DLD1 (cell line): ENCODE results near the gene RHBDF1.
"Not testable (repeated sequence)": the region's sequence is repeated elsewhere in the genome, so short reads cannot be mapped to it uniquely, and the experiment has no call there.

ENCODE experiments used
- in situ Hi-C: cut with HindIII; loops from 2 replicates; pipeline ENCODE4 v1.10.0; 2017; ENCODE audit warnings: low sequenced_read_pairs

RHBDF1 gene

DNA sequence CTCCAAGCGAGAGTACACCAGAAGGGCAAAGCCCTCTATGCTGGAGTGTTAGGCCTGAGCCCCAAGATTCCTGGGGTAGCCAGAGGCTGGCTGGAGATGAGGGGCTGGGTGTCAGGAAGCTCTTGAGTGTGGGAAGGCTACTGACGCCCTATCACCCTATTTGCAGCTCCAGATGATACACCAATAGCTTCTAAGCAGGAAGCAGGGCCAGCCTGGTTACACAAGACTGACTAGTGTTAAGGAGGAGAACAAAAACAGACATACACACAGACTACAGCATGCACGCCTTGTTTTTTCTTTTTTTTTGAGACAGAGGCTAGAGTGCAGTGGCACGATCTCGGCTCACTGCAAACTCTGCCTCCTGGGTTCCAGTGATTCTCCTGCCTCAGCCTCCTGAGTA, 34.9 kb downstream of the RHBDF1 start:
- in situ Hi-C loops, result no loop called here

DNA sequence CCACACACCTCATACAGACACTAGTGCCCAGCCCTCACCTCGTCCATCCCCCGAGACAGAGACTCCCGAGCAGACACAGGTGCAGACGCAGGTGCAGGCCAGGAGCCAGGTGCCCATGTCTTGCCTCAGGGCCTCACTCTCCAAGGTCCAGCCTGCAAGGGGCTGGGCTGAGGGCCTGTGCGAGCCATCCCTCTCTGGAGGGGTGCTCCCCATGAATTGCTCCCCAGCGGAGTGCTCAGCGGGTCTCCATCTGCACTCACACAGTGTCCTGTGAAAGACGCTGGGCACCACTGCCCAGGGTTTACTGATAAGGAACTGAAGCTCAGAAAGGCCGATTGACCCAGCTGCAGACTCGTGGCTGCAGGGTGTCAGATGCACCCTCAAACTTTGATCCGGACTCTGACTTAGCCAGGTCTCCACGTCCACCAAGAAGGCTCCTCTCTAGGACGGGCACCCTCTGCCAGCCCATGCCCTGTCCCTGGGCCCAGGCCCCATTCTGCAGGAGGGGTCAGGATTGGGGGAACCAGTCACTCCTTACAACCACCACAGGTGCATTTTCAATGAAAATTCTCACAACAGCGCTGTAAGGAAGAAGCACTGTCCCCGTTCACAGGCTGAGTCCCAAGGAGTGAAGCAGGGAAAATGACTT, 36.0 kb downstream of the RHBDF1 start:
- in situ Hi-C loops, result no loop called here

DNA sequence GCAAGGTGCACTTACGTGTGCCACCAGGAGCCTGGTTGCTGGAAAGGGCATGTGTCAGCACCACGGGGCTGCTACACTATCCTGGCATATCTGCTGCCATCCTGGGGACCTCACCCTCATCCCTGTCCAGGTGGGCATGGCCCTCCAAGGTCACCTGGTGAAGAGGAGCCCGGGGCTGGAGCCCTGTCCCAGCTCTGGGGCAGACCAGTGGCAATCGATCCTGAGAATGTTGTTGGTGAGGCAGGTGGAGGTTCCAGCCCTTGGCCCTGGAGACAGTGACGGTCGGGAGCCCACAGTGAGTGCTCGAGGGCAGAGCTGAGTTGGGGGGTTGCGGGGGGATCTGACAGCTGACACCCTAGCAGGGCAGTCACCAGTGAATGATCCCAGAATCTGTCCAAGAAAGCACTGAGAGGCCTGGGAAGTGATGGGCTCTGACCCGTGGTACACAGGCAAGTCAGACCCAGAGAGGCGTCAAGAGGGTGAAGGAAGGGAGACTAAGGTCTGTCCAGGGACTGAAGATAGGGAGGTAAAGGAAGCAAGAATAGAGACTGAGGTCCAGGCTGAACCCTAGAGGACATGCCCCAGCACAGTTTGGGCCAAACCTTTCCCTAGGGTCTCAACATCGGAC, 36.6 kb downstream of the RHBDF1 start:
- in situ Hi-C loops, result no loop called here

DNA sequence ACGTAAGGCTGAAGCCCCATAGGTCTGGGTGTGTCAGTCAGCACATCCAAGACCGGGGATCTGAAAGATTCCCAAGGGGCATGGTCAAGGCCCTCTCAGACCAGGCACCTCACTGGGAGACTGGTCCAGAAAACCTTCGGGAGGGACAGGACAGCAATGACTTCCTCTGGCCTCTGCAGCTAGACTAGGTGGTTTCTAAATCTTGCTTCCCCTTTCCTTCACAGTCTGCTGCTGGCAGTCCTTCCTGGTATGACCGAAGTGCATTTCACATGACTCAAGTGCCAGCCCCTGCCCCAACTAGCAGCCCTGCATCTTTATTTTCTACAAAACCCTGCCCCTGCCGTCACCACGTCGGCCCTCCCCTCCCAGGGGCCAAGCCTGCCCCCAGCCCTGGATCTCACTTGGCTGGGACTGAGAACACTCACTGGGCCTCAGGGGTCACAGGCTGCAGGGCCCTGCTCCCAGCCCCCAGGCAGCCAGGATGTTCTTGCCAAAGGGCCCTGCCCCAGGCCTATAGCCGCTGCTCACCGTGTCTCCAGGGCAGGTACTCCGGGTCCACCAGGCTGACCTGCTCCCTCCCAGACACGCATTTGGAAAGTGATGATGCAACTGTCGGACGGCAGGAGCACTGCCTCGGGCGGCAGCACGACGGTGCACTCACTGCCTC, 37.3 kb downstream of the RHBDF1 start:
- in situ Hi-C loops, result no loop called here

DNA sequence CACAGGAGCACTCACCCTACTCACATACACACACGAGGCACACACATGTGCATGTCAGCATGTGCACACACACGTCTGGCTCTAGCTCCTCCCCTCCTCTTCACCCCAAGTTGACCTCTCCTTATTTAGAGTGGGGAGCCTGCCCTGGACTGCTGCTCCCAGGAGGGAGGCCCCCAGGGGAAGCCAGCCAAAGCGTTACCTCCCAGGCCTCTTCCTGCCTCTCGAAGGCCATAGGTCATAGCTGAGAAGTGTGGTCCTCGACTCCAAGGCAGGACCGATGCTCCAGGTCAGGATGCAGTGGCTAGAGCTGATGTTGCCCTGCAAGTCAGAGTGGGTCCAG, 37.8 kb downstream of the RHBDF1 start:
- in situ Hi-C loops, result no loop called here

DNA sequence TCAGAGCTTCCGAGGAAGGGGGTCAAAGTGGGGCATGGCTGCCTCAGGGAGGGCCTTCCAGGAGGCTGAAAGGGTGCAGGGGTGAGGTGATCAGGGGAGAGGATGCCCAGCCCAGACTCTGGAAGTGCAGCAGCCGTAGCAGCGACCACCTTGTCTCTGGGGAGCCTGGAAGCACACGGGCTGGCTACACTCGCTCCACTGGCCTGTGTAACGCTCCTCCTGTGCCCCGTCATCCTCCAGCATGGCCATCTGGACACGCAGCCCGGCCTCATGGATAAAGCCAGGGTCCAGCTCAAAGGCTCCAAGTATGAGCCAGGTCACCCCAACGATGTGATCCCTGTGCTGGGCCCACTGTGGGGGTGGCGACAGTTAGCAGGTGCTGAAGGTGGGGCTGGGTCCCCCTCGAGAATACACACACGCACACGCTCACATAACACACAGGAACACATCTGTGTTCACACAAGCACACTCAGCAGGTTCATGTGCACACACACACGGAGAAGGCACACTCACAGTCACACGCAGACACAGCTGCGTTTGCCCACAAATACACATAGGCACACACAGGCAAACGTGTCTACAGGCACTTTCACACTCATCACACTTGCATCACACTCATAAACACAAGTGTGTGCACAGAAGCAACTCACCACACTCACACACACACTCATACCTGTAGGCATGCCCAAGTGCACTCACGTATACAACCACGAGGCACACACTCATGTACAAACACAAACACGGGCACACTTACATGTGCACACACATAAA, 38.4 kb downstream of the RHBDF1 start:
- in situ Hi-C loops, result no loop called here

DNA sequence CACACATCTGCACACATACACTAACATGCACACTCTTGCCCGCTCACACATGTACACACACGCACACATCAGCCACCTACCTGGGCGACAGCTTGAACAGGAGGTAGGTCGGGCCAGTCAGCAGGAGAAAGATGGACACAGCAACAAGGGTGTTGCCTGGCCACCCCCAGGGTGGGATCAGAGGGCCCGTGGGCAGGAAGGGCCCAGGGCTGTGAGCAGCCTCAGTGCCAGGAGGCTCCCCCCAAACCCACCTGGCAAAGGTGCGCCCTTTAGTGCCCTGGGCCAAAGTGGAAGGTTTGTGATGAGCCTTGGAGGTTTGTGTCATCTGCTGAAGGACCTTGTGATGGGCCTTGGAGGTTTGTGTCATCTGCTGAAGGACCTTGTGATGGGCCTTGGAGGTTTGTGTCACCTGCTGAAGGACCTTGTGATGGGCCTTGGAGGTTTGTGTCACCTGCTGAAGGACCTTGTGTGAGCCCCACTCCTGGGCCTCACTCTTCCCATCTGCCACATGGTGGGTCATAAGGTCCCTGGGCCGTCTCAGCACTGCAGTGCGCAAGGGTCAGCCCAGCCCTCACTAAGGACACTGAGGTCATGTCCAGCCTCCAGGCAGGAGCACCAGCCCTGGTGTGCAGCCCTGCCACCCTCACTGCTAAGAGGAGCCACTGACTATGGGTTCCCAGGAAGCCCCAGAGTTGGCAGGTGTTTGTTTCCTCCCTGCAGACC, 39.1 kb downstream of the RHBDF1 start:
- in situ Hi-C loops, result not testable (repeated sequence)

DNA sequence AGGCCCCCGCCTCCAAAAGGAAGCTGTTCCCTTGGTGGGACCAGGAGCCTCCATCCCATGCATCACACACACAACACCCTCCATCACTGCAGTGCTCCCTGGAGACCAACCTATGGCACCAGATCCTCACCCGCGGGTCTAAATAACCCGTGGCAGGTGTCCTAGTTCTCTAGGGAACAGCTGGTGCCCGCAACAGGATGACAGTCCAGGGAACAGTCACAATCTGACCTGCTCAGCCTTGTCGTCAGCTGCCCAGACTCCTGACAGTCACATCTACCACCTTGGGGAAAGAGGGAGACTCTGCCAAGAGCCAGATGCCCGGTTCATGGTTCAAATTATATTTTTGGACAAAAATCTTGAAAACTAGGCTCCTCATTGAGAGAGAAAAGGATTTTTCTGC, 41.8 kb downstream of the RHBDF1 start:
- in situ Hi-C loops, result not testable (repeated sequence)

DNA sequence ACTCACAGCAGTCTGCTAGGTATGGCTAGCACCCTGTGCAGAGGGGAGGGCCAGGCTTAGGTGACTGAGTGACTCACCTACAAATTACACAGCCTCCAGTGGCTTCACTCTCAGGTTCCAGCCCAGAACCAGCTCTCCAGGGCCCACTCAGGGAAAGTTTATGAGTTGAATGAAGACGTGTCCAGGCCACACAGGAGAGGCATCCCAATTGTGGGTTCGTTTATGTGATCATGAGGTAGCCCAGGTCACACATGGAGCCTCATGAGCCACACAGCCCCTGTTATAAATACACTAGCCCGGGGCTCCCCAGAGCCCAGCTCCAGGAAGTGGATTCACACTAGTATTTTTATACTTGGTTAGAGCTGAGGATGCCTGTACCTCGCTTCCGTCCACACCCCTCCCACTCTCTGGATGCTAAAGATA, 46.5 kb downstream of the RHBDF1 start:
- in situ Hi-C loops, result not testable (repeated sequence)

DNA sequence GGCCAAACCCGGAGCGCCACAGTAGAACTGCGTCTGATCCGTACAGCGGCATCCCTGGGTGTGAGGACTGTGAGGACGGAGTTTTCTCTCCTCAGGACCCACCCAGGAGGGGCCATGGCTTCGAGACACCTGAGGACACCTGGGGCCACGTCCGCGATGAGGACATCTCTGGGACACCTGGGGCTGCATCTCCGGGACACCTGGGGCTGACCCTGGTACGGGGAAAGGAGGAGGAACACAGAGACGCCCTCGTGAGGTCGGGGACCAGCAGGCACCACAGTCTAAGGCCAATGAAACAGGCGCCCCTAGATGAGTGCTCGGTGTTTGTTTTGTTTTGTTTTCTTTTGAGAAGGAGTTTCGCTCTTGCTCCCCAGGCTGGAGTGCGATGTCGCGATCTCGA, 48.3 kb downstream of the RHBDF1 start:
- in situ Hi-C loops, result not testable (repeated sequence)

DNA sequence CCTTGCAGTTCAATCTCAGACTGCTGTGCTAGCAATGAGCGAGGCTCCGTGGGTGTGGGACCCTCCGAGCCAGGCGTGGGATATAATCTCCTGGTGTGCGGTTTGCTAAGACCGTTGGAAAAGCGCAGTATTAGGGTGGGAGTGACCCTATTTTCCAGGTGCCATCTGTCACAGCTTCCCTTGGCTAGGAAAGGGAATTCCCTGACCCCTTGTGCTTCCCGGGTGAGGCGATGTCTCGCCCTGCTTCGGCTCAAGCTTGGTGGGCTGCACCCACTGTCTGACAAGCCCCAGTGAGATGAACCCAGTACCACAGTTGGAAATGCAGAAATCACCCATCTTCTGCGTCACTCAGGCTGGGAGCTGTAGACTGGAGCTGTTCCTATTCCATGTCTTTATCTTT, 51.5 kb downstream of the RHBDF1 start:
- in situ Hi-C loops, result not testable (repeated sequence)

DNA sequence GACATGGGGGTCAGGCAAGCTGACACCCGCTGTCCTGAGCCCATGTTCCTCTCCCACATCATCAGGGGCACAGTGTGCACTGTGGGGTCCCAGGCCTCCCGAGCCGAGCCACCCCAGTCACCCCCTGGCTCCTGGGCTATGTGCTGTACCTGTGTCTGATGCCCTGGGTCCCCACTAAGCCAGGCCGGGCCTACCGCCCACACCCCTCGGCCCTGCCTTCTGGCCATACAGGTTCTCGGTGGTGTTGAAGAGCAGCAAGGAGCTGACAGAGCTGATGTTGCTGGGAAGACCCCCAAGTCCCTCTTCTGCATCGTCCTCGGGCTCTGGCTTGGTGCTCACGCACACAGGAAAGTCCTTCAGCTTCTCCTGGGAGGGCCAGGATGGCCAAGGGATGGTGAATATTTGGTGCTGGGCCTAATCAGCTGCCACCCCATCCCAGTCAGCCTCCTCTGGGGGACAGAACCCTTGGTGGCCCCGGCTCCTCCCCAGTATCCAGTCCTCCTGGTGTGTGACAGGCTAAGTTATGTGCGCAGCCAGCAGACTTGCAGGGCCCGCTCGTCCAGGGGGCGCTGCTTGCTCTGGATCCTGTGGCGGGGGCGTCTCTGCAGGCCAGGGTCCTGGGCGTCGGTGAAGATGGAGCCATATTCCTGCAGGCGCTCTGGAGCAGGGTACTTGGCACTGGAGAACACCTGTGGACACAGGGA, 55.2 kb downstream of the RHBDF1 start:
- in situ Hi-C loops, result not testable (repeated sequence)

DNA sequence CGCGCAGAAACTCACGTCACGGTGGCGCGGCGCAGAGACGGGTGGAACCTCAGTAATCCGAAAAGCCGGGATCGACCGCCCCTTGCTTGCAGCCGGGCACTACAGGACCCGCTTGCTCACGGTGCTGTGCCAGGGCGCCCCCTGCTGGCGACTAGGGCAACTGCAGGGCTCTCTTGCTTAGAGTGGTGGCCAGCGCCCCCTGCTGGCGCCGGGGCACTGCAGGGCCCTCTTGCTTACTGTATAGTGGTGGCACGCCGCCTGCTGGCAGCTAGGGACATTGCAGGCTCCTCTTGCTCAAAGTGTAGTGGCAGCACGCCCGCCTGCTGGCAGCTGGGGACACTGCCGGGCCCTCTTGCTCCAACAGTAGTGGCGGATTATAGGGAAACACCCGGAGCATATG, 61.7 kb downstream of the RHBDF1 start:
- in situ Hi-C loops, result not testable (repeated sequence)

DNA sequence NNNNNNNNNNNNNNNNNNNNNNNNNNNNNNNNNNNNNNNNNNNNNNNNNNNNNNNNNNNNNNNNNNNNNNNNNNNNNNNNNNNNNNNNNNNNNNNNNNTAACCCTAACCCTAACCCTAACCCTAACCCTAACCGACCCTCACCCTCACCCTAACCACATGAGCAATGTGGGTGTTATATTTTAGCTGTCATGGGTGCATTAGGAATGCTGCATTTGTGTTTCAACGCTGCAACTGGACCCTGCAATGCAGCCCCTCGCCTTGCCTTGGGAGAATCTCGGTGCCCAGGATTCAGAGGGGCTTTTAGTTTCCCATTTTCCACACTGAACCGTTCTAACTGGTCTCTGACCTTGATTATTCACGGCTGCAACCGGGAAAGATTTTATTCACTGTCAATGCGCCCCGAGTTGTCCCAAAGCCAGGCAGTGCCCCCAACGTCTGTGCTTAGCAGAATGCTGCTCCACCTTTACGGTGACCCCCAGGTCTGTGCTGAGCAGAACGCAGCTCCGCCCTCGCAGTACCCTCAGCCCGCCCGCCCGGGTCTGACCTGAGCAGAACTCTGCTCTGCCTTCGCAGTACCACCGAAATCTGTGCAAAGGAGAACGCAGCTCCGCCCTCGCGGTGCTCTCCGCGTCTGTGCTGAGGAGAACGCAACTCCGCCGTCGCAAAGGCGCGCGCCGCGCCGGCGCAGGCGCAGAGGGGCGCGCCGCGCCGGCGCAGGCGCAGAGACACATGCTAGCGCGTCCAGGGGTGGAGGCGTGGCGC, 62.3 kb downstream of the RHBDF1 start:
- in situ Hi-C loops, result no loop called here
